OCI-LY7 (cell line): ENCODE data around the gene YIPF5. TPM values are rescaled to one million over a fixed set of nuclear protein-coding genes. Genes with fewer than 3 reads are reported as not detected.
A peak's percentile ranks its signal among the peaks of the same experiment; 100 is the strongest.

ENCODE experiments used
- BruUV-seq: library from RNA; stranded (reverse); fragments of 400-500 nt; replicated peaks from 2 replicates; lab custom pipeline; 2021; lab: Mats Ljungman, UMichigan
- CTCF ChIA-PET: fragments of 300-600 bp; sonication (Branson Sonifier 250); formaldehyde crosslinking; loops from one replicate; lab custom pipeline; 2022; ENCODE audit warnings: antibody characterized with exemption; ENCODE audit not compliant: unreplicated experiment; lab: Charles Lee
- POLR2A ChIA-PET: fragments of 300-600 bp; sonication (Branson Sonifier 250); formaldehyde crosslinking; loops from one replicate; lab custom pipeline; 2022; ENCODE audit warnings: antibody characterized with exemption; lab: Charles Lee
- DNase-seq: peaks from one replicate; pipeline ENCODE4 v3.0.0-alpha.2; 2015; ENCODE audit warnings: low spot score
- H2AFZ ChIP-seq: fragments of 200-600 bp; sonication (generic), shearing (Covaris generic); 2 replicates; pipeline ENCODE4 v1.6.1; 2014; ENCODE audit warnings: mild to moderate bottlenecking, antibody characterized with exemption, low read length, moderate library complexity
- H3K27ac ChIP-seq: fragments of 200-600 bp; sonication (generic); 2 replicates; pipeline ENCODE4 v1.5.1; 2014; ENCODE audit warnings: mixed run types, low read depth, mild to moderate bottlenecking, moderate library complexity, low read length, inconsistent platforms; ENCODE audit not compliant: poor library complexity, severe bottlenecking
- H3K36me3 ChIP-seq: fragments of 200-600 bp; sonication (generic); 2 replicates; pipeline ENCODE4 v1.6.1; 2014; ENCODE audit warnings: mild to moderate bottlenecking, antibody characterized with exemption, low read length, moderate library complexity, mixed read lengths; ENCODE audit not compliant: insufficient read depth
- H3K4me1 ChIP-seq: fragments of 200-600 bp; sonication (generic); 2 replicates; pipeline ENCODE4 v1.5.1; 2014; ENCODE audit warnings: mild to moderate bottlenecking, low read length; ENCODE audit not compliant: insufficient read depth, poor library complexity, severe bottlenecking
- H3K4me2 ChIP-seq: fragments of 200-600 bp; sonication (generic); 2 replicates; pipeline ENCODE4 v1.6.1; 2014; ENCODE audit warnings: mild to moderate bottlenecking, low read length
- H3K4me3 ChIP-seq: fragments of 200-600 bp; sonication (generic); 2 replicates; pipeline ENCODE4 v1.5.1; 2014; ENCODE audit warnings: mild to moderate bottlenecking, low read depth, low read length; ENCODE audit not compliant: poor library complexity, severe bottlenecking
- H3K79me2 ChIP-seq: fragments of 200-600 bp; sonication (generic); 2 replicates; pipeline ENCODE4 v1.6.1; 2016; ENCODE audit warnings: low read depth, mild to moderate bottlenecking, low read length, moderate library complexity, mixed read lengths; ENCODE audit not compliant: insufficient read depth
- H3K9me2 ChIP-seq: fragments of 200-600 bp; sonication (generic); 2 replicates; pipeline ENCODE4 v1.6.1; 2016; ENCODE audit warnings: mild to moderate bottlenecking, low read length, mixed read lengths; ENCODE audit not compliant: insufficient read depth
- H3K9me3 ChIP-seq: fragments of 200-600 bp; sonication (generic); 2 replicates; pipeline ENCODE4 v1.6.1; 2014; ENCODE audit warnings: mild to moderate bottlenecking, mixed run types, low read length, mixed read lengths
- H4K20me1 ChIP-seq: fragments of 200-600 bp; sonication (generic); 2 replicates; pipeline ENCODE4 v1.6.1; 2014; ENCODE audit warnings: mild to moderate bottlenecking, antibody characterized with exemption, low read length, moderate library complexity, mixed read lengths; ENCODE audit not compliant: insufficient read depth
- EZH2phosphoT487 ChIP-seq: fragments of 200-600 bp; sonication (generic); IDR thresholded peaks from 2 replicates; pipeline ENCODE4 v1.6.1; 2018; ENCODE audit warnings: low read depth, borderline replicate concordance, mild to moderate bottlenecking, mixed run types, antibody characterized with exemption, low read length, moderate library complexity, mixed read lengths
- intact Hi-C: fragments of 100-400 bp; cut with micrococcal nuclease; formaldehyde crosslinking; loops from one replicate; pipeline ENCODE4 v1.10.0; 2022; ENCODE audit not compliant: unreplicated experiment
- total RNA-seq, 2 experiments: library from RNA; depleted of rRNA in 1 of 2; stranded (reverse); fragments of >200 nt in 1 of 2; shearing (Covaris generic) in 1 of 2; gene quantifications; 2 replicates each; pipeline ENCODE4 v1.2.3, GENCODE V29; 2014 to 2022
- TF ChIP-seq, protein P1 (sequence below): fragments of 200-600 bp; sonication (generic); conservative IDR thresholded peaks from 2 replicates; pipeline ENCODE4 v1.5.1; 2014; ENCODE audit warnings: mild to moderate bottlenecking, antibody characterized with exemption, low read length, moderate library complexity, mixed read lengths

The YIPF5 gene
- total RNA-seq, 2 experiments from 2014 or later = 11.9 to 23.1 TPM

- ChIA-PET POLR2A (interaction anchor here (0.6 kb wide), 1 partner anchor 26 kb away, joined by 3 read pairs; no protein-coding TSS in a partner anchor), CTCF (no interaction called here)
- no peak for DNase-seq
- no peaks in the 10 kb centered on the region for H3K4me1 ChIP-seq
- H3K4me2 ChIP-seq = no peak overlapping the region
- no peak overlapping the region for H2AFZ ChIP-seq
- no TSS peak for BruUV-seq
- no peaks in the 10 kb centered on the region for H3K9me2 ChIP-seq
- H3K9me3 ChIP-seq = no peaks in the 10 kb centered on the region
- no peaks in the 10 kb centered on the region for H4K20me1 ChIP-seq
- TF ChIP-seq, protein P1, sequence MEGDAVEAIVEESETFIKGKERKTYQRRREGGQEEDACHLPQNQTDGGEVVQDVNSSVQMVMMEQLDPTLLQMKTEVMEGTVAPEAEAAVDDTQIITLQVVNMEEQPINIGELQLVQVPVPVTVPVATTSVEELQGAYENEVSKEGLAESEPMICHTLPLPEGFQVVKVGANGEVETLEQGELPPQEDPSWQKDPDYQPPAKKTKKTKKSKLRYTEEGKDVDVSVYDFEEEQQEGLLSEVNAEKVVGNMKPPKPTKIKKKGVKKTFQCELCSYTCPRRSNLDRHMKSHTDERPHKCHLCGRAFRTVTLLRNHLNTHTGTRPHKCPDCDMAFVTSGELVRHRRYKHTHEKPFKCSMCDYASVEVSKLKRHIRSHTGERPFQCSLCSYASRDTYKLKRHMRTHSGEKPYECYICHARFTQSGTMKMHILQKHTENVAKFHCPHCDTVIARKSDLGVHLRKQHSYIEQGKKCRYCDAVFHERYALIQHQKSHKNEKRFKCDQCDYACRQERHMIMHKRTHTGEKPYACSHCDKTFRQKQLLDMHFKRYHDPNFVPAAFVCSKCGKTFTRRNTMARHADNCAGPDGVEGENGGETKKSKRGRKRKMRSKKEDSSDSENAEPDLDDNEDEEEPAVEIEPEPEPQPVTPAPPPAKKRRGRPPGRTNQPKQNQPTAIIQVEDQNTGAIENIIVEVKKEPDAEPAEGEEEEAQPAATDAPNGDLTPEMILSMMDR = no peak
- TF ChIP-seq EZH2phosphoT487 = no peak
- no peaks in the 10 kb centered on the region for H3K79me2 ChIP-seq
- intact Hi-C loops = no loop called here
- H3K27ac ChIP-seq = no peak overlapping the region
- no peak overlapping the region for H3K4me3 ChIP-seq
- no peaks in the 10 kb centered on the region for H3K36me3 ChIP-seq
Observed at GRCh38 chr5:144210655-144211054, 40.2 kb upstream of the YIPF5 start.

DNA sequence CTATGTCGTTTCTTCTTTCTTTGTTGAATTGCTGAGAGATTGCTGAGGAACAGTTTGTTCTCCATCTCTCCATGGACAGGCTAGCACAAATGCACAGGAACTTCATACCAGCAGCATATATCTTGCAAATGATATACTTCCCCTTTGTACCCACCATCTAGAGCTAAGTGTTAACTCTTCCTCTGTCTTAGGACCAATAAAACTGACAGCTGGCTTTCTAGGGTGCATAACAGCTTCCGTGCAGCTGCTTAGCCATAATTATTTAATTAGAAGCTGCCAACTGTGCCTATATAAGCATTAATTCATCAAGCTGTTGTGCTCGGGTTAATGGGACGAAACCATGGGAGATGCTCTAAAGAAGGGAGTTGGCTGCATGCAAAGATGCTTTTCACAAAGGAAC lies 38.9 kb upstream of the YIPF5 start:
- CTCF ChIA-PET = no interaction called here
- no peaks in the 10 kb centered on the region for H3K79me2 ChIP-seq
- no peak overlapping the region for H3K27ac ChIP-seq

GRCh38 chr5:144207875-144208444 lies 37.5 kb upstream of the YIPF5 start:
- Histone ChIP-seq H3K79me2 (no peaks in the 10 kb centered on the region), H3K4me1 (no peaks in the 10 kb centered on the region), H2AFZ (no peak overlapping the region), H3K36me3 (no peaks in the 10 kb centered on the region), H3K27ac (no peak overlapping the region), H3K9me3 (no peaks in the 10 kb centered on the region), H3K4me3 (no peak overlapping the region), H3K9me2 (no peaks in the 10 kb centered on the region), H4K20me1 (no peaks in the 10 kb centered on the region), H3K4me2 (no peak overlapping the region)
- intact Hi-C loops = no loop called here
- POLR2A ChIA-PET = interaction anchor here (0.7 kb wide), 1 partner anchor 35 kb away, joined by 3 read pairs; no protein-coding TSS in a partner anchor
- TF ChIP-seq EZH2phosphoT487 = no peak
- TF ChIP-seq, protein P1 = 0 out of 2 replicates have a peak, but pooled peaks have one; percentile 18
- BruUV-seq = no TSS peak
- CTCF ChIA-PET = no interaction called here
- DNase-seq = no peak

More for the DNA sequence above, 38.9 kb upstream of the YIPF5 start:
- intact Hi-C loops = no loop called here
- Histone ChIP-seq H3K4me2 (no peak overlapping the region), H3K4me3 (no peak overlapping the region), H2AFZ (no peak overlapping the region), H3K36me3 (no peaks in the 10 kb centered on the region), H4K20me1 (no peaks in the 10 kb centered on the region), H3K9me3 (no peaks in the 10 kb centered on the region), H3K9me2 (no peaks in the 10 kb centered on the region), H3K4me1 (no peaks in the 10 kb centered on the region)
- TF ChIP-seq, protein P1 = no peak
- no peak for TF ChIP-seq EZH2phosphoT487
- no peak for DNase-seq
- BruUV-seq = no TSS peak
- POLR2A ChIA-PET = interaction anchor here (0.6 kb wide), 1 partner anchor 612 kb away, joined by 3 read pairs; no protein-coding TSS in a partner anchor
